OCI-LY7 (cell line): Measurements from ENCODE around the gene NTPCR. TPM values are rescaled to one million over a fixed set of nuclear protein-coding genes. Genes with fewer than 3 reads are reported as not detected.

Experiments used
- BruUV-seq: library from RNA; stranded (reverse); fragments of 400-500 nt; replicated peaks from 2 replicates; lab custom pipeline; 2021; lab: Mats Ljungman, UMichigan
- CTCF ChIA-PET: fragments of 300-600 bp; sonication (Branson Sonifier 250); formaldehyde crosslinking; loops from one replicate; lab custom pipeline; 2022; ENCODE audit warnings: antibody characterized with exemption; ENCODE audit not compliant: unreplicated experiment; lab: Charles Lee
- POLR2A ChIA-PET: fragments of 300-600 bp; sonication (Branson Sonifier 250); formaldehyde crosslinking; loops from one replicate; lab custom pipeline; 2022; ENCODE audit warnings: antibody characterized with exemption; lab: Charles Lee
- DNase-seq: peaks from one replicate; pipeline ENCODE4 v3.0.0-alpha.2; 2015; ENCODE audit warnings: low spot score
- H2AFZ ChIP-seq: fragments of 200-600 bp; sonication (generic), shearing (Covaris generic); 2 replicates; pipeline ENCODE4 v1.6.1; 2014; ENCODE audit warnings: mild to moderate bottlenecking, antibody characterized with exemption, low read length, moderate library complexity
- H3K27ac ChIP-seq: fragments of 200-600 bp; sonication (generic); 2 replicates; pipeline ENCODE4 v1.5.1; 2014; ENCODE audit warnings: mixed run types, low read depth, mild to moderate bottlenecking, moderate library complexity, low read length, inconsistent platforms; ENCODE audit not compliant: poor library complexity, severe bottlenecking
- H3K36me3 ChIP-seq: fragments of 200-600 bp; sonication (generic); 2 replicates; pipeline ENCODE4 v1.6.1; 2014; ENCODE audit warnings: mild to moderate bottlenecking, antibody characterized with exemption, low read length, moderate library complexity, mixed read lengths; ENCODE audit not compliant: insufficient read depth
- H3K4me1 ChIP-seq: fragments of 200-600 bp; sonication (generic); 2 replicates; pipeline ENCODE4 v1.5.1; 2014; ENCODE audit warnings: mild to moderate bottlenecking, low read length; ENCODE audit not compliant: insufficient read depth, poor library complexity, severe bottlenecking
- H3K4me2 ChIP-seq: fragments of 200-600 bp; sonication (generic); 2 replicates; pipeline ENCODE4 v1.6.1; 2014; ENCODE audit warnings: mild to moderate bottlenecking, low read length
- H3K4me3 ChIP-seq: fragments of 200-600 bp; sonication (generic); 2 replicates; pipeline ENCODE4 v1.5.1; 2014; ENCODE audit warnings: mild to moderate bottlenecking, low read depth, low read length; ENCODE audit not compliant: poor library complexity, severe bottlenecking
- H3K79me2 ChIP-seq: fragments of 200-600 bp; sonication (generic); 2 replicates; pipeline ENCODE4 v1.6.1; 2016; ENCODE audit warnings: low read depth, mild to moderate bottlenecking, low read length, moderate library complexity, mixed read lengths; ENCODE audit not compliant: insufficient read depth
- H3K9me2 ChIP-seq: fragments of 200-600 bp; sonication (generic); 2 replicates; pipeline ENCODE4 v1.6.1; 2016; ENCODE audit warnings: mild to moderate bottlenecking, low read length, mixed read lengths; ENCODE audit not compliant: insufficient read depth
- H3K9me3 ChIP-seq: fragments of 200-600 bp; sonication (generic); 2 replicates; pipeline ENCODE4 v1.6.1; 2014; ENCODE audit warnings: mild to moderate bottlenecking, mixed run types, low read length, mixed read lengths
- H4K20me1 ChIP-seq: fragments of 200-600 bp; sonication (generic); 2 replicates; pipeline ENCODE4 v1.6.1; 2014; ENCODE audit warnings: mild to moderate bottlenecking, antibody characterized with exemption, low read length, moderate library complexity, mixed read lengths; ENCODE audit not compliant: insufficient read depth
- EZH2phosphoT487 ChIP-seq: fragments of 200-600 bp; sonication (generic); IDR thresholded peaks from 2 replicates; pipeline ENCODE4 v1.6.1; 2018; ENCODE audit warnings: low read depth, borderline replicate concordance, mild to moderate bottlenecking, mixed run types, antibody characterized with exemption, low read length, moderate library complexity, mixed read lengths
- intact Hi-C: fragments of 100-400 bp; cut with micrococcal nuclease; formaldehyde crosslinking; loops from one replicate; pipeline ENCODE4 v1.10.0; 2022; ENCODE audit not compliant: unreplicated experiment
- total RNA-seq, 2 experiments: library from RNA; depleted of rRNA in 1 of 2; stranded (reverse); fragments of >200 nt in 1 of 2; shearing (Covaris generic) in 1 of 2; gene quantifications; 2 replicates each; pipeline ENCODE4 v1.2.3, GENCODE V29; 2014 to 2022
- TF ChIP-seq, protein P1 (sequence below): fragments of 200-600 bp; sonication (generic); conservative IDR thresholded peaks from 2 replicates; pipeline ENCODE4 v1.5.1; 2014; ENCODE audit warnings: mild to moderate bottlenecking, antibody characterized with exemption, low read length, moderate library complexity, mixed read lengths

The NTPCR gene
- total RNA-seq, 2 experiments from 2014 or later = 17.3 to 39.1 TPM

GRCh38 chr1:232969799-232970198, 19.4 kb downstream of the NTPCR start:
- H3K79me2 ChIP-seq = no peaks in the 10 kb centered on the region
- intact Hi-C loops = no loop called here
- H3K9me2 ChIP-seq = no peaks in the 10 kb centered on the region
- no peaks in the 10 kb centered on the region for H4K20me1 ChIP-seq
- no peak overlapping the region for H3K4me2 ChIP-seq
- no peak overlapping the region for H3K27ac ChIP-seq
- no peak for TF ChIP-seq EZH2phosphoT487
- TF ChIP-seq, protein P1, sequence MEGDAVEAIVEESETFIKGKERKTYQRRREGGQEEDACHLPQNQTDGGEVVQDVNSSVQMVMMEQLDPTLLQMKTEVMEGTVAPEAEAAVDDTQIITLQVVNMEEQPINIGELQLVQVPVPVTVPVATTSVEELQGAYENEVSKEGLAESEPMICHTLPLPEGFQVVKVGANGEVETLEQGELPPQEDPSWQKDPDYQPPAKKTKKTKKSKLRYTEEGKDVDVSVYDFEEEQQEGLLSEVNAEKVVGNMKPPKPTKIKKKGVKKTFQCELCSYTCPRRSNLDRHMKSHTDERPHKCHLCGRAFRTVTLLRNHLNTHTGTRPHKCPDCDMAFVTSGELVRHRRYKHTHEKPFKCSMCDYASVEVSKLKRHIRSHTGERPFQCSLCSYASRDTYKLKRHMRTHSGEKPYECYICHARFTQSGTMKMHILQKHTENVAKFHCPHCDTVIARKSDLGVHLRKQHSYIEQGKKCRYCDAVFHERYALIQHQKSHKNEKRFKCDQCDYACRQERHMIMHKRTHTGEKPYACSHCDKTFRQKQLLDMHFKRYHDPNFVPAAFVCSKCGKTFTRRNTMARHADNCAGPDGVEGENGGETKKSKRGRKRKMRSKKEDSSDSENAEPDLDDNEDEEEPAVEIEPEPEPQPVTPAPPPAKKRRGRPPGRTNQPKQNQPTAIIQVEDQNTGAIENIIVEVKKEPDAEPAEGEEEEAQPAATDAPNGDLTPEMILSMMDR = no peak
- no peak for DNase-seq
- H3K4me3 ChIP-seq = no peak overlapping the region
- CTCF ChIA-PET = no interaction called here
- H3K9me3 ChIP-seq = peaks cover 9% of the 10 kb centered on the region; the same call in 1 of the 2 replicates
- POLR2A ChIA-PET = no interaction called here
- H2AFZ ChIP-seq = no peak overlapping the region
- peaks cover 64% of the 10 kb centered on the region for H3K36me3 ChIP-seq
- H3K4me1 ChIP-seq = no peaks in the 10 kb centered on the region
- BruUV-seq = no TSS peak

GRCh38 chr1:232970508-232970907, 20.1 kb downstream of the NTPCR start:
- peaks cover 9% of the 10 kb centered on the region; the same call in 1 of the 2 replicates for H3K9me3 ChIP-seq
- no peak for DNase-seq
- no peaks in the 10 kb centered on the region for H4K20me1 ChIP-seq
- POLR2A ChIA-PET = no interaction called here
- H3K4me2 ChIP-seq = no peak overlapping the region
- H3K4me3 ChIP-seq = no peak overlapping the region
- TF ChIP-seq, protein P1 = no peak
- TF ChIP-seq EZH2phosphoT487 = no peak
- no peaks in the 10 kb centered on the region for H3K4me1 ChIP-seq
- peaks cover 68% of the 10 kb centered on the region for H3K36me3 ChIP-seq
- no peak overlapping the region for H2AFZ ChIP-seq
- no peak overlapping the region for H3K27ac ChIP-seq
- CTCF ChIA-PET = no interaction called here
- no peaks in the 10 kb centered on the region for H3K79me2 ChIP-seq
- H3K9me2 ChIP-seq = no peaks in the 10 kb centered on the region
- BruUV-seq = no TSS peak
- intact Hi-C loops = no loop called here
